IMR-90 (cell line): ENCODE data around the gene ARSA. TPM values are rescaled to one million over a fixed set of nuclear protein-coding genes. Genes with fewer than 3 reads are reported as not detected.
"Not testable (repeated sequence)": the region's sequence is repeated elsewhere in the genome, so short reads cannot be mapped to it uniquely, and the experiment has no call there.

Experiments used
- ATAC-seq: fragments of 200-7000 bp; cut with Tn5 transposase; 2 replicates; pipeline ENCODE4 v1.9.1; 2020; ENCODE audit warnings: low read depth, mild to moderate bottlenecking, moderate library complexity
- BruUV-seq: library from RNA; stranded (reverse); fragments of 400-500 nt; replicated peaks from 2 replicates; lab custom pipeline; 2021; lab: Mats Ljungman, UMichigan
- CTCF ChIA-PET: fragments of 300-600 bp; formaldehyde crosslinking; extraction: SDS; loops from one replicate; lab custom pipeline; 2021; ENCODE audit warnings: antibody characterized with exemption; lab: Yijun Ruan, JAX
- POLR2A ChIA-PET: fragments of 300-600 bp; sonication (Branson Sonifier 250); formaldehyde crosslinking; loops from one replicate; lab custom pipeline; 2022; ENCODE audit warnings: antibody characterized with exemption; ENCODE audit not compliant: unreplicated experiment; lab: Charles Lee
- DNase-seq: peaks from one replicate; pipeline ENCODE4 v3.0.0; 2013
- H2AFZ ChIP-seq: replicated peaks from 2 replicates; pipeline ENCODE3; 2013; ENCODE audit warnings: low read length, mild to moderate bottlenecking; ENCODE audit not compliant: poor library complexity
- H2AK5ac ChIP-seq: 2 replicates; pipeline ENCODE4 v1.6.1; 2013; ENCODE audit warnings: low read depth, low read length, inconsistent platforms
- H2AK9ac ChIP-seq: replicated peaks from 2 replicates; pipeline ENCODE3; 2013; ENCODE audit warnings: mild to moderate bottlenecking, low read depth, low read length, moderate library complexity; ENCODE audit not compliant: poor library complexity
- H2BK120ac ChIP-seq: 2 replicates; pipeline ENCODE4 v1.6.1; 2013; ENCODE audit warnings: low read depth, low read length, inconsistent platforms
- H2BK15ac ChIP-seq: 3 replicates; pipeline ENCODE4 v1.6.1; 2013; ENCODE audit warnings: low read depth, low read length, inconsistent platforms
- H2BK20ac ChIP-seq: 2 replicates; pipeline ENCODE4 v1.6.1; 2013; ENCODE audit warnings: low read depth, mild to moderate bottlenecking, inconsistent platforms, low read length, moderate library complexity
- H2BK5ac ChIP-seq: 2 replicates; pipeline ENCODE4 v1.6.1; 2013; ENCODE audit warnings: mild to moderate bottlenecking, low read depth, low read length, inconsistent platforms; ENCODE audit not compliant: poor library complexity, severe bottlenecking
- H3K14ac ChIP-seq: replicated peaks from 2 replicates; pipeline ENCODE4 v1.6.1; 2013; ENCODE audit warnings: low read depth, low read length, inconsistent platforms
- H3K18ac ChIP-seq: 2 replicates; pipeline ENCODE4 v1.6.1; 2013; ENCODE audit warnings: low read depth, low read length, control low read depth
- H3K23ac ChIP-seq: 2 replicates; pipeline ENCODE4 v1.6.1; 2013; ENCODE audit warnings: low read depth, low read length, inconsistent platforms
- H3K27ac ChIP-seq: 2 replicates; pipeline ENCODE4 v1.5.1; 2013; ENCODE audit warnings: mild to moderate bottlenecking, control low read depth, low read length; ENCODE audit not compliant: insufficient read depth
- H3K27me3 ChIP-seq: 2 replicates; pipeline ENCODE4 v1.6.1; 2013; ENCODE audit warnings: low read length; ENCODE audit not compliant: control insufficient read depth, insufficient read depth
- H3K36me3 ChIP-seq: 2 replicates; pipeline ENCODE4 v1.6.1; 2013; ENCODE audit warnings: low read length, mixed read lengths; ENCODE audit not compliant: control insufficient read depth, insufficient read depth
- H3K4ac ChIP-seq: 2 replicates; pipeline ENCODE4 v1.6.1; 2013; ENCODE audit warnings: low read depth, low read length, inconsistent platforms
- H3K4me1 ChIP-seq: 2 replicates; pipeline ENCODE4 v1.6.1; 2013; ENCODE audit warnings: low read length, mixed read lengths; ENCODE audit not compliant: control insufficient read depth, insufficient read depth
- H3K4me2 ChIP-seq: 2 replicates; pipeline ENCODE4 v1.6.1; 2013; ENCODE audit warnings: low read depth, mild to moderate bottlenecking, control low read depth, low read length, moderate library complexity
- H3K4me3 ChIP-seq: 2 replicates; pipeline ENCODE4 v1.5.1; 2013; ENCODE audit warnings: low read depth, mild to moderate bottlenecking, control low read depth, low read length, moderate library complexity; ENCODE audit not compliant: insufficient read depth
- H3K56ac ChIP-seq: 2 replicates; pipeline ENCODE4 v1.6.1; 2013; ENCODE audit warnings: low read length, inconsistent platforms; ENCODE audit not compliant: insufficient read depth; ENCODE audit errors: extremely low read depth
- H3K79me1 ChIP-seq, 2 experiments: 2 replicates each; pipeline ENCODE4 v1.6.1; 2013; ENCODE audit warnings: low read length in 2 of 2, inconsistent platforms in 1 of 2, low read depth in 1 of 2
- H3K9ac ChIP-seq: 2 replicates; pipeline ENCODE4 v1.6.1; 2013; ENCODE audit warnings: low read depth, low read length, control low read depth
- H3K9me1 ChIP-seq: 2 replicates; pipeline ENCODE4 v1.6.1; 2013; ENCODE audit warnings: low read length, inconsistent platforms; ENCODE audit not compliant: insufficient read depth
- H3K9me3 ChIP-seq: 2 replicates; pipeline ENCODE4 v1.6.1; 2013; ENCODE audit warnings: low read length; ENCODE audit not compliant: control insufficient read depth, insufficient read depth
- H4K20me1 ChIP-seq: 2 replicates; pipeline ENCODE4 v1.6.1; 2013; ENCODE audit warnings: low read length, inconsistent platforms; ENCODE audit not compliant: insufficient read depth
- H4K5ac ChIP-seq: 2 replicates; pipeline ENCODE4 v1.6.1; 2013; ENCODE audit warnings: mild to moderate bottlenecking, low read depth, low read length, control low read depth
- H4K8ac ChIP-seq, 2 experiments: 2 replicates each; pipeline ENCODE4 v1.6.1; 2013; ENCODE audit warnings: low read depth in 2 of 2, low read length in 2 of 2, control low read depth in 1 of 2, inconsistent platforms in 1 of 2
- H4K91ac ChIP-seq: 2 replicates; pipeline ENCODE4 v1.6.1; 2013; ENCODE audit warnings: low read depth, low read length, inconsistent platforms; ENCODE audit not compliant: insufficient read depth
- MAFK ChIP-seq: IDR thresholded peaks from 2 replicates; pipeline ENCODE4 v1.6.1; 2012; ENCODE audit warnings: low read depth, low read length, improper control_type of control experiment
- MXI1 ChIP-seq: IDR thresholded peaks from 2 replicates; pipeline ENCODE4 v1.6.1; 2012; ENCODE audit warnings: low read depth, mild to moderate bottlenecking, low read length, moderate library complexity, borderline replicate concordance
- WGBS, 2 experiments: methylation state at CpG; one replicate each; pipeline versions ENCODE4 v1.1.5 to v1.1.7; 2013; ENCODE audit warnings: missing lambda C conversion rate in 2 of 2; ENCODE audit not compliant: insufficient read length in 1 of 2; ENCODE audit errors: extremely low coverage in 2 of 2; 5-methylcytosine and 5-hydroxymethylcytosine counted together
- dilution Hi-C: fragments of 300-500 bp; cut with HindIII; formaldehyde crosslinking; loops from one replicate; pipeline ENCODE4 v1.14.3; 2018; ENCODE audit warnings: low sequenced_read_pairs; ENCODE audit not compliant: unreplicated experiment
- in situ Hi-C: fragments of 300-500 bp; cut with MboI; formaldehyde crosslinking; loops from 3 replicates; pipeline ENCODE4 v1.14.3; 2019; ENCODE audit warnings: low sequenced_read_pairs, inconsistent platforms, mixed read lengths
- intact Hi-C: fragments of 100-400 bp; cut with micrococcal nuclease; formaldehyde crosslinking; loops from 2 replicates; pipeline ENCODE4 v1.10.0; 2022
- polyA plus RNA-seq, 3 experiments: library from polyadenylated mRNA; depleted of rRNA; stranded (reverse); fragments of >200 nt; gene quantifications; 2 replicates each; pipeline ENCODE4 v1.2.3, GENCODE V29; 2012; ENCODE audit warnings: low replicate concordance in 1 of 3
- total RNA-seq: library from RNA; depleted of rRNA; stranded (reverse); fragments of >200 nt; gene quantifications from 2 replicates; pipeline ENCODE4 v1.2.3, GENCODE V29; 2012

ARSA gene
- total and polyA plus RNA-seq, 2 of the 4 experiments (the other 2 are of a cell fraction) = 3.4 to 24.2 TPM

DNA sequence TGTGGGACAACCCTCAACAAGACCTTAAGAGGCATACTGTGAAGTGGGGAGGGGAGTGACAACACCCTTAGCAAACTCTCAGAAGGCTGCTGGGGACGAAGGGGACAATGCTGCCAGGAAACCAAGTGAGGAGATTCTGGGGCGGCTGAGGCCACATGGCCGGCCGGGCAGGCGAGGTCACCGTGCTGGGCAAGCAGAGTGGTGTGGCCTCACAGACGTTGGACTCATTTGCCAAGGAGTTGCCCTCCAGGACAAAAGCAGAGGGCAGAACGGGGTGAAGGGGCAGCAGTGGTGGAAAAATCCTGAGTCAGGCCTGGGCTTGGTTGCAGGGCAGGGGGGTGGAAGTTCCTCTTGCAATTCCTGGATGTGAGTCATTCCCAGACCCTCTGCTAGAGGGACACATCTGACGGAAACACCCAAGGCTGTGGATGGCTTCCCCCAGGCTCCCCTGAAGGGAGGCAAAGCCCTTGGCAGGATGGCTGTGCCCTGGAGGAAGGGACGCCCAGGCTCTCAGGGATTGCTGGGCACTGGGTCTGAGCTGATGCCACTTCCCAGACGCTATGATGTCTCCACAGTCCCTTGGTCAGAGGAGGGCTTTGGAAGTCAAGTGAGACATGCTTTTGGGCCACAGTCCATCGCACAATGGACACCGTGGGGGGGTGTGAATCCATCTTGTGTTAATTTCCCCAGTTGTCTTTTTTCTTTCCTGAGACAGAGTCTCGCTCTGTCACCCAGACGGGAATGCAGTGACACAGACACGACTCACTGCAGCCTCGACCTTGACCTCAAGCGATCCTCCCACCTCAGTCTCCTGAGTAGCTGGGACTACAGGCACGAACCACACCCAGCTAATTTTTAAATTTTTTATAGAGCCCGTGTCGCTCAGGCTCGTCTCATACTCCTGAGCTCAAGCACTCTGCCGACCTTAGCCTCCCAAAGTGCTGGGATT is 28.4 kb upstream of the ARSA start:
- H3K9ac ChIP-seq = no peak overlapping the region
- H3K14ac ChIP-seq = peak overlapping the region; percentile 60
- BruUV-seq = no TSS peak
- ATAC-seq (peak; percentile 71), DNase-seq (peak; percentile 61)
- in situ Hi-C loops = no loop called here
- dilution Hi-C loops = no loop called here
- no peak for TF ChIP-seq MXI1
- TF ChIP-seq MAFK = 0 out of 2 replicates have a peak, but pooled peaks have one; percentile 38
- peak overlapping the region; percentile 88 for H3K4ac ChIP-seq
- peak overlapping the region; percentile 59; the same call in 1 of the 2 replicates for H2BK120ac ChIP-seq
- POLR2A ChIA-PET = no interaction called here
- no peaks in the 10 kb centered on the region for H3K9me3 ChIP-seq
- H3K4me1 ChIP-seq = peaks cover 7% of the 10 kb centered on the region; the same call in 1 of the 2 replicates
- no peak overlapping the region for H3K4me2 ChIP-seq
- no peak overlapping the region for H3K4me3 ChIP-seq
- peak overlapping the region; percentile 77 for H2AK9ac ChIP-seq
- no peaks in the 10 kb centered on the region for H4K20me1 ChIP-seq
- H2AFZ ChIP-seq = peak overlapping the region; percentile 86
- peaks cover 2% of the 10 kb centered on the region; the same call in 1 of the 2 replicates for H3K27me3 ChIP-seq
- H2AK5ac ChIP-seq = peak overlapping the region; percentile 79; the same call in 1 of the 2 replicates
- no peaks in the 10 kb centered on the region for H3K36me3 ChIP-seq
- H3K27ac ChIP-seq = no peak overlapping the region; the same call in 1 of the 2 replicates
- intact Hi-C loops = no loop called here
- peak overlapping the region; percentile 39; the same call in 1 of the 2 replicates for H3K23ac ChIP-seq
- no peaks in the 10 kb centered on the region for H3K79me1 ChIP-seq
- H2BK5ac ChIP-seq = no peak overlapping the region
- no peak overlapping the region for H3K56ac ChIP-seq
- H2BK15ac ChIP-seq = 0 out of 3 replicates have a peak overlapping the region, but pooled peaks have one; percentile 63
- H3K18ac ChIP-seq = 0 out of 2 replicates have a peak overlapping the region, but pooled peaks have one; percentile 6
- 63% methylated on average over 10 of the region's 23 CpGs; no CpG with 5 or more reads in 1 of the 2 experiments for WGBS, 2 experiments
- H4K8ac ChIP-seq = peak overlapping the region; percentile 37 to 42; a peak in 3 of 4 replicates
- H2BK20ac ChIP-seq = peak overlapping the region; percentile 81
- H4K91ac ChIP-seq = peak overlapping the region; percentile 58
- H3K9me1 ChIP-seq = peaks cover 8% of the 10 kb centered on the region; the same call in 1 of the 2 replicates
- CTCF ChIA-PET = interaction anchor here (0.7 kb wide), 1 partner anchor 15 kb away, joined by 3 read pairs; no protein-coding TSS in a partner anchor
- no peak overlapping the region for H4K5ac ChIP-seq

DNA sequence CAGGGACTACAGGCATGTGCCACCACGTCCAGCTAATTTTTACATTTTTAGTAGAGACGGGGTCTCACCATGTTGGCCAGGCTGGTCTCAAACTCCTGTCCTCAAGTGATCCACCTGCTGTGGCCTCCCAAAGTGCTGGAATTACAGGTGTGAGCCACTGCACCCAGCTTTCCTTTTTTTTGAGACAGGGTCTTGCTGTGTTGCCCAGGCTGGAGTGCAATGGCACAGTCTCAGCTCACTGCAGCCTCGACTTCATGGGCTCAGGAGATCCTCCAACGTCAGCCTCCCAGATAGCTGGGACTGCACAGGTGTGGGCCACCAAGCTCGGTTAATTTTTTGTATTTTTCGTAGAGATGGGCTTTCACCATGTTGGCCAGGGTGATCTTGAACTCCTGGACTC is 26.7 kb upstream of the ARSA start:
- H2BK5ac ChIP-seq = not testable (repeated sequence)

More for the DNA sequence above, 26.7 kb upstream of the ARSA start:
- H4K20me1 ChIP-seq, H3K14ac ChIP-seq, POLR2A ChIA-PET, H2AK9ac ChIP-seq, H2AK5ac ChIP-seq, intact Hi-C loops, DNase-seq, H3K9me1 ChIP-seq, H3K9ac ChIP-seq, H4K8ac ChIP-seq, CTCF ChIA-PET, H2BK20ac ChIP-seq, H3K4me1 ChIP-seq, H2BK15ac ChIP-seq, H2AFZ ChIP-seq, H3K23ac ChIP-seq, H3K79me1 ChIP-seq, H4K91ac ChIP-seq, H3K4ac ChIP-seq, ATAC-seq, H3K9me3 ChIP-seq, H4K5ac ChIP-seq, H3K36me3 ChIP-seq, H3K18ac ChIP-seq, H2BK120ac ChIP-seq, dilution Hi-C loops, H3K27me3 ChIP-seq, H3K4me2 ChIP-seq, H3K27ac ChIP-seq, H3K4me3 ChIP-seq, H3K56ac ChIP-seq, in situ Hi-C loops, BruUV-seq: not testable (repeated sequence)
- 72% methylated on average over 5 of the region's 6 CpGs; no CpG with 5 or more reads in 1 of the 2 experiments for WGBS, 2 experiments
